ENCODE measurements around the gene BTNL9.

BTNL9 gene

DNA sequence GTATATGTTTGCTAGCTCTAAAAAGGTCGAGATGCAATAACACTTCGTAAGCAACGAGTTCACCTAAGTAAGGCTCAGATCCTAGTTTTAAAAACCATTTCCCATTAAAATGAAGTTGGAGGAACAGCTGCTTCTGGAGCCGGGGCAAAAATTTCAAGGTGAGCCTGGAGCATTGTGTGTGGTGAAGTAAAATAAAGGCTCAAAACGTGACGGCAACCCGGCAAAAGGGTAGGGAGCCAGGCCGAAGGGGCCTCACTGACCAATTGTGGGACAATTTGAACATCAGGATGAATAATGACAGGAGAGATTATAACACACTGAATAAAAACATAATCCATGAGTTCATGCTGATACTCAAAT lies 20.1 kb downstream of the BTNL9 start:
- H3K27ac ChIP-seq (ENCODE audit: low read length) = no peak overlapping the region
- no peak overlapping the region for H3K9ac ChIP-seq (ENCODE audit: low read length)
- H4K20me1 ChIP-seq (ENCODE audit: insufficient read depth, low read length) = no peaks in the 10 kb centered on the region
- no peaks in the 10 kb centered on the region for H3K36me3 ChIP-seq (replicated peaks; ENCODE audit: low read depth, low read length)
- no peak overlapping the region for H3K4me2 ChIP-seq (ENCODE audit: low read length)
- H3K4me1 ChIP-seq (ENCODE audit: low read length) = no peaks in the 10 kb centered on the region
- TF ChIP-seq, protein P1, sequence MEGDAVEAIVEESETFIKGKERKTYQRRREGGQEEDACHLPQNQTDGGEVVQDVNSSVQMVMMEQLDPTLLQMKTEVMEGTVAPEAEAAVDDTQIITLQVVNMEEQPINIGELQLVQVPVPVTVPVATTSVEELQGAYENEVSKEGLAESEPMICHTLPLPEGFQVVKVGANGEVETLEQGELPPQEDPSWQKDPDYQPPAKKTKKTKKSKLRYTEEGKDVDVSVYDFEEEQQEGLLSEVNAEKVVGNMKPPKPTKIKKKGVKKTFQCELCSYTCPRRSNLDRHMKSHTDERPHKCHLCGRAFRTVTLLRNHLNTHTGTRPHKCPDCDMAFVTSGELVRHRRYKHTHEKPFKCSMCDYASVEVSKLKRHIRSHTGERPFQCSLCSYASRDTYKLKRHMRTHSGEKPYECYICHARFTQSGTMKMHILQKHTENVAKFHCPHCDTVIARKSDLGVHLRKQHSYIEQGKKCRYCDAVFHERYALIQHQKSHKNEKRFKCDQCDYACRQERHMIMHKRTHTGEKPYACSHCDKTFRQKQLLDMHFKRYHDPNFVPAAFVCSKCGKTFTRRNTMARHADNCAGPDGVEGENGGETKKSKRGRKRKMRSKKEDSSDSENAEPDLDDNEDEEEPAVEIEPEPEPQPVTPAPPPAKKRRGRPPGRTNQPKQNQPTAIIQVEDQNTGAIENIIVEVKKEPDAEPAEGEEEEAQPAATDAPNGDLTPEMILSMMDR (IDR thresholded peaks at IDR 0.05; ENCODE audit: low read depth, low read length) = no peak
- no peak for TF ChIP-seq EZH2phosphoT487 (IDR thresholded peaks at IDR 0.05; ENCODE audit: low read depth)
- H3K27me3 ChIP-seq (ENCODE audit: low read depth, low read length) = no peaks in the 10 kb centered on the region; the same call in 1 of the 2 replicates
- H3K4me3 ChIP-seq (ENCODE audit: low read length) = no peak overlapping the region
- no peaks in the 10 kb centered on the region for H3K79me2 ChIP-seq (ENCODE audit: low read length)
- H2AFZ ChIP-seq (ENCODE audit: low read depth, low read length) = no peak overlapping the region
- no peaks in the 10 kb centered on the region for H3K9me3 ChIP-seq (ENCODE audit: insufficient read depth, low read length)

- Histone ChIP-seq H3K36me3 (replicated peaks; ENCODE audit: low read depth, low read length) (no peaks in the 10 kb centered on the region), H3K4me1 (ENCODE audit: low read length) (no peaks in the 10 kb centered on the region), H3K4me3 (ENCODE audit: low read length) (no peak overlapping the region), H3K9me3 (ENCODE audit: insufficient read depth, low read length) (no peaks in the 10 kb centered on the region), H3K9ac (ENCODE audit: low read length) (no peak overlapping the region), H3K79me2 (ENCODE audit: low read length) (no peaks in the 10 kb centered on the region), H4K20me1 (ENCODE audit: insufficient read depth, low read length) (no peaks in the 10 kb centered on the region), H3K27me3 (ENCODE audit: low read depth, low read length) (no peaks in the 10 kb centered on the region; the same call in 1 of the 2 replicates), H3K4me2 (ENCODE audit: low read length) (no peak overlapping the region), H3K27ac (ENCODE audit: low read length) (no peak overlapping the region), H2AFZ (ENCODE audit: low read depth, low read length) (no peak overlapping the region)
- no peak for TF ChIP-seq EZH2phosphoT487 (IDR thresholded peaks at IDR 0.05; ENCODE audit: low read depth)
- TF ChIP-seq, protein P1 (IDR thresholded peaks at IDR 0.05; ENCODE audit: low read depth, low read length) = no peak
Observed at GRCh38 chr5:181060924-181061323, 20.9 kb downstream of the BTNL9 start.

- Histone ChIP-seq H3K27ac (ENCODE audit: low read length) (no peak overlapping the region), H3K9ac (ENCODE audit: low read length) (no peak overlapping the region), H3K9me3 (ENCODE audit: insufficient read depth, low read length) (no peaks in the 10 kb centered on the region), H3K4me1 (ENCODE audit: low read length) (no peaks in the 10 kb centered on the region), H4K20me1 (ENCODE audit: insufficient read depth, low read length) (no peaks in the 10 kb centered on the region), H3K4me3 (ENCODE audit: low read length) (no peak overlapping the region), H3K36me3 (replicated peaks; ENCODE audit: low read depth, low read length) (no peaks in the 10 kb centered on the region), H3K79me2 (ENCODE audit: low read length) (no peaks in the 10 kb centered on the region), H3K4me2 (ENCODE audit: low read length) (no peak overlapping the region), H2AFZ (ENCODE audit: low read depth, low read length) (no peak overlapping the region), H3K27me3 (ENCODE audit: low read depth, low read length) (no peaks in the 10 kb centered on the region; the same call in 1 of the 2 replicates)
- TF ChIP-seq, protein P1 (IDR thresholded peaks at IDR 0.05; ENCODE audit: low read depth, low read length) = no peak
- TF ChIP-seq EZH2phosphoT487 (IDR thresholded peaks at IDR 0.05; ENCODE audit: low read depth) = no peak
Observed at GRCh38 chr5:181061645-181062044, 21.6 kb downstream of the BTNL9 start.

- Histone ChIP-seq H3K27me3 (ENCODE audit: low read depth, low read length) (no peaks in the 10 kb centered on the region; the same call in 1 of the 2 replicates), H3K4me3 (ENCODE audit: low read length) (no peak overlapping the region), H3K27ac (ENCODE audit: low read length) (no peak overlapping the region), H3K9ac (ENCODE audit: low read length) (no peak overlapping the region), H3K79me2 (ENCODE audit: low read length) (no peaks in the 10 kb centered on the region), H3K36me3 (replicated peaks; ENCODE audit: low read depth, low read length) (no peaks in the 10 kb centered on the region), H3K9me3 (ENCODE audit: insufficient read depth, low read length) (no peaks in the 10 kb centered on the region), H2AFZ (ENCODE audit: low read depth, low read length) (no peak overlapping the region), H4K20me1 (ENCODE audit: insufficient read depth, low read length) (no peaks in the 10 kb centered on the region), H3K4me1 (ENCODE audit: low read length) (no peaks in the 10 kb centered on the region), H3K4me2 (ENCODE audit: low read length) (no peak overlapping the region)
- TF ChIP-seq, protein P1 (IDR thresholded peaks at IDR 0.05; ENCODE audit: low read depth, low read length) = no peak
- TF ChIP-seq EZH2phosphoT487 (IDR thresholded peaks at IDR 0.05; ENCODE audit: low read depth) = no peak
Observed at GRCh38 chr5:181062631-181063030, 22.6 kb downstream of the BTNL9 start.

Data from OCI-LY3 (cell line).